ENCODE data around the gene SLC27A4. TPM values are rescaled to one million over a fixed set of nuclear protein-coding genes. Genes with fewer than 3 reads are reported as not detected.

Gene SLC27A4
- total and polyA plus RNA-seq, 2 of the 13 experiments (the other 11 are each of a cell fraction or from before 2014, with no cell fraction given) = 10.6 to 18.8 TPM

- FAIRE-seq (no peak), DNase-seq (ENCODE audit: low spot score) (no peak), ATAC-seq (no peak)
- ChIA-PET CTCF (ENCODE audit: low intra/inter-chr PET ratio, low total read pairs) (no interaction called here), POLR2A (interaction anchor here (1.0 kb wide), 1 partner anchor 15 kb away, joined by 3 read pairs; no protein-coding TSS in a partner anchor)
- Histone ChIP-seq H3K27me3 (ENCODE audit: control insufficient read depth in 1 of 2, insufficient read depth in 2 of 2, low read length in 2 of 2) (peaks cover 0 to 13% of the 10 kb centered on the region in 2 experiments; a peak in 1 of 5 replicates), H3K27ac (ENCODE audit: extremely low read length, insufficient read depth, low read length) (no peak overlapping the region), H3K4me1 (ENCODE audit: insufficient read depth, low read length) (peaks cover 42% of the 10 kb centered on the region), H3K79me2 (ENCODE audit: insufficient read depth, low read length) (no peaks in the 10 kb centered on the region), H3K9ac (ENCODE audit: insufficient read depth, low read depth, low read length) (peak overlapping the region; percentile 69), H3K4me2 (ENCODE audit: low read depth, low read length) (peak overlapping the region; percentile 88; the same call in 1 of the 2 replicates), H2AFZ (ENCODE audit: low read length) (no peak overlapping the region), H4K20me1 (ENCODE audit: insufficient read depth, low read length) (no peaks in the 10 kb centered on the region), H3K36me3 (replicated peaks in 1 of 2; ENCODE audit: control insufficient read depth in 1 of 2, insufficient read depth in 2 of 2, low read length in 2 of 2) (no peaks in the 10 kb centered on the region), H3K4me3 (replicated peaks in 1 of 3; ENCODE audit: insufficient read depth in 1 of 3, low read depth in 2 of 3, low read length in 3 of 3) (peak overlapping the region in 1 of 3 experiments; percentile 68; a peak in 1 of 6 replicates), H3K9me3 (ENCODE audit: low read length) (no peaks in the 10 kb centered on the region)
- 82% methylated on average over 3 of the region's 5 CpGs for WGBS (ENCODE audit: low lambda C conversion rate)
- BruUV-seq (replicated peaks) = no TSS peak
- intact Hi-C loops (cut with micrococcal nuclease; ENCODE audit: unreplicated experiment) (no loop called here), in situ Hi-C loops (cut with HindIII; ENCODE audit: extremely low pct_ligation_motif_present, low pct_unique_long_range_greater_than_20kb) (no loop called here)
- TF ChIP-seq, protein P1, sequence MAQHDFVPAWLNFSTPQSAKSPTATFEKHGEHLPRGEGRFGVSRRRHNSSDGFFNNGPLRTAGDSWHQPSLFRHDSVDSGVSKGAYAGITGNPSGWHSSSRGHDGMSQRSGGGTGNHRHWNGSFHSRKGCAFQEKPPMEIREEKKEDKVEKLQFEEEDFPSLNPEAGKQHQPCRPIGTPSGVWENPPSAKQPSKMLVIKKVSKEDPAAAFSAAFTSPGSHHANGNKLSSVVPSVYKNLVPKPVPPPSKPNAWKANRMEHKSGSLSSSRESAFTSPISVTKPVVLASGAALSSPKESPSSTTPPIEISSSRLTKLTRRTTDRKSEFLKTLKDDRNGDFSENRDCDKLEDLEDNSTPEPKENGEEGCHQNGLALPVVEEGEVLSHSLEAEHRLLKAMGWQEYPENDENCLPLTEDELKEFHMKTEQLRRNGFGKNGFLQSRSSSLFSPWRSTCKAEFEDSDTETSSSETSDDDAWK (CRISPR knock-in tag; IDR thresholded peaks at IDR 0.05) = no peak
- TF ChIP-seq JUN (CRISPR knock-in tag; IDR thresholded peaks at IDR 0.05) = no peak
- TF ChIP-seq GPN1 (CRISPR knock-in tag; IDR thresholded peaks at IDR 0.05; ENCODE audit: borderline replicate concordance) = no peak
- TF ChIP-seq TOE1 (CRISPR knock-in tag; IDR thresholded peaks at IDR 0.05) = no peak
- no peak for TF ChIP-seq ZNF703 (CRISPR knock-in tag; IDR thresholded peaks at IDR 0.05; ENCODE audit: borderline replicate concordance)
- TF ChIP-seq ZNF674 (CRISPR knock-in tag; IDR thresholded peaks at IDR 0.05; ENCODE audit: low read depth) = no peak
- TF ChIP-seq ZIK1 (CRISPR knock-in tag; IDR thresholded peaks at IDR 0.05; ENCODE audit: borderline replicate concordance, low read depth) = no peak
- TF ChIP-seq AHDC1 (CRISPR knock-in tag; IDR thresholded peaks at IDR 0.05; ENCODE audit: borderline replicate concordance) = no peak
- no peak for TF ChIP-seq ZNF75D (CRISPR knock-in tag; IDR thresholded peaks at IDR 0.05; ENCODE audit: borderline replicate concordance)
- TF ChIP-seq, protein P2, sequence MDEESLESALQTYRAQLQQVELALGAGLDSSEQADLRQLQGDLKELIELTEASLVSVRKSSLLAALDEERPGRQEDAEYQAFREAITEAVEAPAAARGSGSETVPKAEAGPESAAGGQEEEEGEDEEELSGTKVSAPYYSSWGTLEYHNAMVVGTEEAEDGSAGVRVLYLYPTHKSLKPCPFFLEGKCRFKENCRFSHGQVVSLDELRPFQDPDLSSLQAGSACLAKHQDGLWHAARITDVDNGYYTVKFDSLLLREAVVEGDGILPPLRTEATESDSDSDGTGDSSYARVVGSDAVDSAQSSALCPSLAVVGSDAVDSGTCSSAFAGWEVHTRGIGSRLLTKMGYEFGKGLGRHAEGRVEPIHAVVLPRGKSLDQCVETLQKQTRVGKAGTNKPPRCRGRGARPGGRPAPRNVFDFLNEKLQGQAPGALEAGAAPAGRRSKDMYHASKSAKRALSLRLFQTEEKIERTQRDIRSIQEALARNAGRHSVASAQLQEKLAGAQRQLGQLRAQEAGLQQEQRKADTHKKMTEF (CRISPR knock-in tag; IDR thresholded peaks at IDR 0.05) = no peak
- no peak for TF ChIP-seq IKZF1 (IDR thresholded peaks at IDR 0.05)
- TF ChIP-seq, protein P3, sequence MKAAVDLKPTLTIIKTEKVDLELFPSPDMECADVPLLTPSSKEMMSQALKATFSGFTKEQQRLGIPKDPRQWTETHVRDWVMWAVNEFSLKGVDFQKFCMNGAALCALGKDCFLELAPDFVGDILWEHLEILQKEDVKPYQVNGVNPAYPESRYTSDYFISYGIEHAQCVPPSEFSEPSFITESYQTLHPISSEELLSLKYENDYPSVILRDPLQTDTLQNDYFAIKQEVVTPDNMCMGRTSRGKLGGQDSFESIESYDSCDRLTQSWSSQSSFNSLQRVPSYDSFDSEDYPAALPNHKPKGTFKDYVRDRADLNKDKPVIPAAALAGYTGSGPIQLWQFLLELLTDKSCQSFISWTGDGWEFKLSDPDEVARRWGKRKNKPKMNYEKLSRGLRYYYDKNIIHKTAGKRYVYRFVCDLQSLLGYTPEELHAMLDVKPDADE (CRISPR knock-in tag; IDR thresholded peaks at IDR 0.05) = no peak
- no peak for TF ChIP-seq SIX1 (CRISPR knock-in tag; IDR thresholded peaks at IDR 0.05; ENCODE audit: borderline replicate concordance)
- TF ChIP-seq PHF21A (CRISPR knock-in tag; IDR thresholded peaks at IDR 0.05) = no peak
Observed at GRCh38 chr9:128404560-128404959, 64.2 kb downstream of the SLC27A4 start.
